Measurements from ENCODE around the gene FILIP1L.

Gene FILIP1L

GRCh38 chr3:100042166-100042981 is 71.9 kb downstream of the FILIP1L start:
- no peak for DNase-seq (ENCODE audit: low read depth in 2 of 2)

- no peak for DNase-seq (ENCODE audit: low read depth in 2 of 2)
These were observed 73.0 kb downstream of the FILIP1L start for GRCh38 chr3:100041328-100041749.

GRCh38 chr3:100040451-100041225 is 73.7 kb downstream of the FILIP1L start:
- no peak for DNase-seq (ENCODE audit: low read depth in 2 of 2)

- no peak for DNase-seq (ENCODE audit: low read depth in 2 of 2)
These were observed 75.2 kb downstream of the FILIP1L start for GRCh38 chr3:100039075-100039474.

GRCh38 chr3:100033903-100034471 is 80.3 kb downstream of the FILIP1L start:
- no peak for DNase-seq (ENCODE audit: low read depth in 2 of 2)

GRCh38 chr3:100033184-100033583 is 81.1 kb downstream of the FILIP1L start:
- no peak for DNase-seq (ENCODE audit: low read depth in 2 of 2)

GRCh38 chr3:100032243-100032642 is 82.1 kb downstream of the FILIP1L start:
- no peak for DNase-seq (ENCODE audit: low read depth in 2 of 2)

- DNase-seq (ENCODE audit: low read depth in 2 of 2), result no peak
These were observed 83.3 kb downstream of the FILIP1L start for GRCh38 chr3:100030914-100031425.

- no peak for DNase-seq (ENCODE audit: low read depth in 2 of 2)
These were observed 84.0 kb downstream of the FILIP1L start for GRCh38 chr3:100030346-100030745.

- DNase-seq (ENCODE audit: low read depth in 2 of 2), result no peak
These were observed 84.6 kb downstream of the FILIP1L start for GRCh38 chr3:100029689-100030088.

- no peak for DNase-seq (ENCODE audit: low read depth in 2 of 2)
These were observed 85.2 kb downstream of the FILIP1L start for GRCh38 chr3:100029052-100029451.

GRCh38 chr3:100027321-100027720 is 87.0 kb downstream of the FILIP1L start:
- no peak for DNase-seq (ENCODE audit: low read depth in 2 of 2)

- DNase-seq (ENCODE audit: low read depth in 2 of 2), result no peak
These were observed 89.6 kb downstream of the FILIP1L start for GRCh38 chr3:100024520-100025303.

- no peak for DNase-seq (ENCODE audit: low read depth in 2 of 2)
These were observed 90.7 kb downstream of the FILIP1L start for GRCh38 chr3:100023595-100023994.

- DNase-seq (ENCODE audit: low read depth in 2 of 2), result no peak
These were observed 91.2 kb downstream of the FILIP1L start for GRCh38 chr3:100023150-100023549.

- DNase-seq (ENCODE audit: low read depth in 2 of 2), result no peak
These were observed 91.8 kb downstream of the FILIP1L start for GRCh38 chr3:100022506-100022905.

- no peak for DNase-seq (ENCODE audit: low read depth in 2 of 2)
These were observed 93.2 kb downstream of the FILIP1L start for GRCh38 chr3:100020876-100021644.

- no peak for DNase-seq (ENCODE audit: low read depth in 2 of 2)
These were observed 94.6 kb downstream of the FILIP1L start for GRCh38 chr3:100019719-100020118.

- no peak for DNase-seq (ENCODE audit: low read depth in 2 of 2)
These were observed 95.5 kb downstream of the FILIP1L start for GRCh38 chr3:100018806-100019205.

GRCh38 chr3:100010087-100010417 is 104.2 kb downstream of the FILIP1L start:
- DNase-seq (ENCODE audit: low read depth in 2 of 2), result no peak

Measured in stimulated activated CD8-positive, alpha-beta memory T cell treated with anti-CD3 and anti-CD28 coated beads, Interleukin-2, amount 100 ng/mL, for 1 hour (primary cell).